PC-3 (cell line): Measurements from ENCODE around the gene ZNF839. TPM values are rescaled to one million over a fixed set of nuclear protein-coding genes. Genes with fewer than 3 reads are reported as not detected.

Source experiments
- ATAC-seq: fragments of 200-7000 bp; cut with Tn5 transposase; 2 replicates; pipeline ENCODE4 v1.9.1; 2020; ENCODE audit warnings: mild to moderate bottlenecking, moderate library complexity
- BruUV-seq: library from RNA; stranded (reverse); fragments of 400-500 nt; replicated peaks from 2 replicates; lab custom pipeline; 2021; lab: Mats Ljungman, UMichigan
- CTCF ChIA-PET: fragments of 300-600 bp; sonication (Branson Sonifier 250); formaldehyde crosslinking; loops from one replicate; lab custom pipeline; 2022; ENCODE audit warnings: antibody characterized with exemption; lab: Charles Lee
- POLR2A ChIA-PET: fragments of 300-600 bp; sonication (Branson Sonifier 250); formaldehyde crosslinking; loops from one replicate; lab custom pipeline; 2022; ENCODE audit warnings: antibody characterized with exemption; ENCODE audit not compliant: unreplicated experiment; lab: Charles Lee
- DNase-seq: peaks from one replicate; pipeline ENCODE4 v3.0.0-alpha.2; 2015
- H2AFZ ChIP-seq: fragments of 300-600 bp; sonication (generic); 2 replicates; pipeline ENCODE4 v1.6.0; 2016; ENCODE audit warnings: antibody characterized with exemption, low read length
- H3F3A ChIP-seq: fragments of 300-600 bp; sonication (generic); one replicate; pipeline ENCODE4 v1.6.0; 2017; ENCODE audit warnings: antibody characterized with exemption, low read length, control low read depth, mild to moderate bottlenecking; ENCODE audit not compliant: unreplicated experiment
- H3K27ac ChIP-seq: fragments of 300-600 bp; sonication (generic); 2 replicates; pipeline ENCODE4 v1.5.1; 2016; ENCODE audit warnings: mild to moderate bottlenecking, low read length
- H3K27me3 ChIP-seq: fragments of 300-600 bp; sonication (generic); 2 replicates; pipeline ENCODE4 v1.6.1; 2016; ENCODE audit warnings: low read length, mixed read lengths
- H3K36me3 ChIP-seq: fragments of 300-600 bp; sonication (generic); 2 replicates; pipeline ENCODE4 v1.6.1; 2016; ENCODE audit warnings: low read depth, mixed run types, low read length, mixed read lengths
- H3K4me1 ChIP-seq: fragments of 300-600 bp; sonication (generic); 2 replicates; pipeline ENCODE4 v1.5.1; 2016; ENCODE audit warnings: low read length; ENCODE audit not compliant: insufficient read depth
- H3K4me2 ChIP-seq: fragments of 300-600 bp; sonication (generic); 2 replicates; pipeline ENCODE4 v1.6.0; 2016; ENCODE audit warnings: low read length
- H3K4me3 ChIP-seq: fragments of 300-600 bp; sonication (generic); 2 replicates; pipeline ENCODE4 v1.5.1; 2016; ENCODE audit warnings: mild to moderate bottlenecking, low read length, mixed read lengths
- H3K79me2 ChIP-seq: fragments of 300-600 bp; sonication (generic); 2 replicates; pipeline ENCODE4 v1.6.1; 2017; ENCODE audit warnings: low read length, mixed read lengths
- H3K9ac ChIP-seq: fragments of 300-600 bp; sonication (generic); 2 replicates; pipeline ENCODE4 v1.6.0; 2016; ENCODE audit warnings: mild to moderate bottlenecking, low read length
- H3K9me2 ChIP-seq: fragments of 300-600 bp; sonication (generic); replicated peaks from 2 replicates; pipeline ENCODE4 v1.6.1; 2016; ENCODE audit warnings: mixed run types, low read length, mixed read lengths
- H3K9me3 ChIP-seq: fragments of 300-600 bp; sonication (generic); 2 replicates; pipeline ENCODE4 v1.6.1; 2016; ENCODE audit warnings: low read length, mixed read lengths
- H4K20me1 ChIP-seq: fragments of 300-600 bp; sonication (generic); 2 replicates; pipeline ENCODE4 v1.6.1; 2016; ENCODE audit warnings: low read length, mixed read lengths
- CTCF ChIP-seq: fragments of 300-600 bp; sonication (generic); conservative IDR thresholded peaks from 2 replicates; pipeline ENCODE4 v1.5.1; 2017; ENCODE audit warnings: antibody characterized with exemption, low read depth, mild to moderate bottlenecking, low read length
- EZH2 ChIP-seq: fragments of 300-600 bp; sonication (generic); IDR thresholded peaks from one replicate; pipeline ENCODE4 v1.6.1; 2017; ENCODE audit warnings: antibody characterized with exemption, mild to moderate bottlenecking, low read length; ENCODE audit not compliant: unreplicated experiment
- EZH2phosphoT487 ChIP-seq: fragments of 300-600 bp; sonication (generic); IDR thresholded peaks from 2 replicates; pipeline ENCODE4 v1.6.1; 2018; ENCODE audit warnings: mild to moderate bottlenecking, antibody characterized with exemption, low read length, borderline replicate concordance
- intact Hi-C: fragments of 100-400 bp; cut with micrococcal nuclease; formaldehyde crosslinking; loops from 2 replicates; pipeline ENCODE4 v1.9.0; 2023
- total RNA-seq: library from RNA; depleted of rRNA; stranded (reverse); fragments of >200 nt; gene quantifications from 2 replicates; pipeline ENCODE4 v1.2.3, GENCODE V29; 2014

ZNF839 gene
- total RNA-seq, 1 experiment from 2014 or later = 13.2 TPM

- Histone ChIP-seq H4K20me1 (no peaks in the 10 kb centered on the region), H3K4me3 (peak overlapping the region; percentile 57), H3K36me3 (no peaks in the 10 kb centered on the region), H3K9me2 (no peaks in the 10 kb centered on the region), H3K27me3 (no peaks in the 10 kb centered on the region), H3K79me2 (peaks cover 33% of the 10 kb centered on the region), H3K9ac (peak overlapping the region; percentile 35), H3F3A (no peaks in the 10 kb centered on the region), H3K4me2 (peak overlapping the region; percentile 82), H2AFZ (peak overlapping the region; percentile 73), H3K9me3 (no peaks in the 10 kb centered on the region), H3K27ac (peak overlapping the region; percentile 32), H3K4me1 (peaks cover 56% of the 10 kb centered on the region)
- no peak for ATAC-seq
- CTCF ChIA-PET = interaction anchor here (0.6 kb wide), 1 partner anchor 87 kb away, joined by 4 read pairs; no protein-coding TSS in a partner anchor
- intact Hi-C loops = loop anchor here (5.0 to 10.0 kb wide), 5 partner anchors 94 to 344 kb away; partner anchors contain the start of gene WDR20
- peak; percentile 35 for DNase-seq
- TF ChIP-seq EZH2phosphoT487 (no peak), CTCF (no peak), EZH2 (no peak)
- no TSS peak for BruUV-seq
- POLR2A ChIA-PET = no interaction called here
Observed at GRCh38 chr14:102316338-102316742, 3.2 kb upstream of the ZNF839 start.

- TF ChIP-seq CTCF (peak; percentile 67), EZH2 (no peak), EZH2phosphoT487 (no peak)
- H3K27ac ChIP-seq = peak overlapping the region; percentile 61
- no peaks in the 10 kb centered on the region for H3K9me3 ChIP-seq
- peak overlapping the region; percentile 95 for H3K4me2 ChIP-seq
- DNase-seq = peak; percentile 91
- peaks cover 33% of the 10 kb centered on the region for H3K79me2 ChIP-seq
- ChIA-PET POLR2A (no interaction called here), CTCF (interaction anchor here (0.6 kb wide), 2 partner anchors 88 to 271 kb away, joined by 4 read pairs; no protein-coding TSS in a partner anchor)
- peak; percentile 62 for ATAC-seq
- peak overlapping the region; percentile 62 for H3K9ac ChIP-seq
- H2AFZ ChIP-seq = peak overlapping the region; percentile 80
- H3F3A ChIP-seq = no peaks in the 10 kb centered on the region
- H3K4me3 ChIP-seq = peak overlapping the region; percentile 72
- no TSS peak for BruUV-seq
- H3K9me2 ChIP-seq = no peaks in the 10 kb centered on the region
- H3K36me3 ChIP-seq = no peaks in the 10 kb centered on the region
- H4K20me1 ChIP-seq = no peaks in the 10 kb centered on the region
- H3K27me3 ChIP-seq = no peaks in the 10 kb centered on the region
- peaks cover 56% of the 10 kb centered on the region for H3K4me1 ChIP-seq
- intact Hi-C loops = loop anchor here (5.0 to 10.0 kb wide), 5 partner anchors 95 to 345 kb away; partner anchors contain the start of gene WDR20
Observed at GRCh38 chr14:102316743-102317563, 2.6 kb upstream of the ZNF839 start.
